ENCODE results near the gene AUH. TPM values are rescaled to one million over a fixed set of nuclear protein-coding genes. Genes with fewer than 3 reads are reported as not detected.

The AUH gene
- total and polyA plus RNA-seq, 10 of the 15 experiments (the other 5 are each of a cell fraction or from before 2014, with no cell fraction given), result 1.7 to 7.3 (median 4.6) TPM

DNA sequence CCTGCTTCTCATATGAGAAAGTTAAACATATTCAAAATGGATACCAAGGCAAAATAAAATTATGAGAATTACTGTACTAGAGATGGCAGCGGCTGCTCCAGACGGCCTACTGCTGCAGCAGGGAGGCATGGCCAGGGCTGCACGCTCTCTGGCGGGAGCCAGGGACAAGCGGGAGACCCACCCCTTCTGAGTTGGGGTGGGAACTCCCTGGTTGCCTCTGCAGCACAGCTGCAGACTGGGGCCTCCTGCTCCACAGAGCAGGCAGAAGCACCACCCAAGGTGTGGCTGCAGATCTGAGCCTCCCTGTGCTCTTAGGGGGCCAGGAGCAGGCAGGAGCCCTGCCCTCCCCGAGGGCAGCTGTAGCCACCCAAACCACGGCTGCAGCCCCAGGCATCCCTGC, 2.3 kb upstream of the AUH start:
- ChIA-PET SMC1A (ENCODE audit: uncharacterized antibody, unreplicated experiment) (no interaction called here), RAD21 (ENCODE audit: unreplicated experiment) (no interaction called here), POLR2A (no interaction called here), CTCF (no interaction called here)
- no peak for TF ChIP-seq NR2C1 (IDR thresholded peaks at IDR 0.05)
- in situ Hi-C loops (cut with MboI) (no loop called here), intact Hi-C loops (cut with micrococcal nuclease; ENCODE audit: unreplicated experiment) (no loop called here)
- Histone ChIP-seq H3K4me2 (ENCODE audit: control insufficient read depth, insufficient read depth) (no peak overlapping the region), H3K9ac (ENCODE audit: control insufficient read depth, insufficient read depth, low read length) (no peak overlapping the region), H3K36me3 (ENCODE audit: control insufficient read depth in 2 of 2, insufficient read depth in 2 of 2, low read length in 1 of 2) (no peaks in the 10 kb centered on the region), H2AFZ (ENCODE audit: control insufficient read depth, low read depth, low read length) (no peak overlapping the region), H3K27me3 (replicated peaks in 1 of 2; ENCODE audit: control insufficient read depth in 2 of 2, insufficient read depth in 2 of 2, low read length in 1 of 2) (peaks cover 0 to 2% of the 10 kb centered on the region in 2 experiments; a peak in 1 of 4 replicates), H3K27ac (ENCODE audit: control insufficient read depth, insufficient read depth) (no peak overlapping the region), H3K4me3 (no peak overlapping the region), H3K79me2 (ENCODE audit: control insufficient read depth, insufficient read depth, low read length) (peaks cover 11% of the 10 kb centered on the region), H3K9me3 (replicated peaks; ENCODE audit: control insufficient read depth, insufficient read depth, low read length) (peaks cover 4% of the 10 kb centered on the region; the same call in 1 of the 3 replicates), H3K4me1 (ENCODE audit: control insufficient read depth, insufficient read depth, low read length) (peaks cover 18% of the 10 kb centered on the region), H4K20me1 (ENCODE audit: control insufficient read depth, insufficient read depth) (no peaks in the 10 kb centered on the region; the same call in 1 of the 2 replicates)
- no peak for DNase-seq (ENCODE audit: low read depth, low spot score)
- 59% methylated on average over 7 of the region's 7 CpGs for WGBS (ENCODE audit: insufficient coverage, insufficient replicate concordance, low lambda C conversion rate, missing lambda C conversion rate)
- no peak for FAIRE-seq
- BruUV-seq (replicated peaks), result no TSS peak
- no peak for ATAC-seq

DNA sequence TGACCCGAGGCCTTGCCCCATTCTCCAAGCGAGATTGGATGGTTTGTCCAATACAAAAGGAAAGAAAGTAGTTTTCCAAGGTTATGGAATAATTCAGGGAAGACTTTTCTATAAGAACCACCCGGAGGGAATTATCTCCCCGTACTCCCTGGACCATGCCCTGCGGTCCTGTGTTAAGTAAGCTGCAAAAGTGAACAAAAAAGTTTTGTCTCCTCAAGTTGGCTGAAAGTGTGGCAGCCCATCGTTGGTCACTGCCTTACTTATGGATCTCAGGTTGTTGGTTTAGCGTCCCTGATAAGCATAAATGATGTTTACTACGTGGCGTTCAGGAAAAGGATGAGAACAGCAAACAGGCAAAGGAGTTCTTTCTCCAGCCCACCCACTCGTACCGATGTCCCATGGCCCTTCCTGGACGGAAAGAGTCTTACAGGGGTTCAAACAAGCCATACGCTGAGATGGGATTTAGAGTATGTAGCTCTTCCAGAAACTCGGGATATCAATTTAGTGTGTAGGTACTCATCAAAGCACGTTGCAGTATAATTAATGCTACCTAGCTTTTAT, 413 bp upstream of the AUH start:
- peaks cover 4% of the 10 kb centered on the region; the same call in 1 of the 3 replicates for H3K9me3 ChIP-seq (replicated peaks; ENCODE audit: control insufficient read depth, insufficient read depth, low read length)
- WGBS (ENCODE audit: insufficient coverage, insufficient replicate concordance, low lambda C conversion rate, missing lambda C conversion rate), result 62% methylated on average over 14 of the region's 15 CpGs
- SMC1A ChIA-PET (ENCODE audit: uncharacterized antibody, unreplicated experiment), result interaction anchor here (1.0 kb wide), 1 partner anchor 10 kb away, joined by 3 read pairs; no protein-coding TSS in a partner anchor
- H3K27me3 ChIP-seq (replicated peaks in 1 of 2; ENCODE audit: control insufficient read depth in 2 of 2, insufficient read depth in 2 of 2, low read length in 1 of 2), result 0 out of 4 replicates have a peak, but pooled peaks cover 0 to 2% of the 10 kb centered on the region in 2 experiments
- H3K4me2 ChIP-seq (ENCODE audit: control insufficient read depth, insufficient read depth), result peak overlapping the region; percentile 76
- POLR2A ChIA-PET, result no interaction called here
- intact Hi-C loops (cut with micrococcal nuclease; ENCODE audit: unreplicated experiment) (no loop called here), in situ Hi-C loops (cut with MboI) (no loop called here)
- CTCF ChIA-PET, result interaction anchor here (1.5 kb wide), 1 partner anchor 447 kb away, joined by 5 read pairs; no protein-coding TSS in a partner anchor
- DNase-seq (ENCODE audit: low read depth, low spot score) (no peak), FAIRE-seq (peak; percentile 88), ATAC-seq (no peak)
- no peak overlapping the region for H3K27ac ChIP-seq (ENCODE audit: control insufficient read depth, insufficient read depth)
- no peaks in the 10 kb centered on the region; the same call in 1 of the 2 replicates for H4K20me1 ChIP-seq (ENCODE audit: control insufficient read depth, insufficient read depth)
- H3K36me3 ChIP-seq (ENCODE audit: control insufficient read depth in 2 of 2, insufficient read depth in 2 of 2, low read length in 1 of 2), result no peaks in the 10 kb centered on the region
- BruUV-seq (replicated peaks), result no TSS peak
- peak overlapping the region; percentile 83 for H2AFZ ChIP-seq (ENCODE audit: control insufficient read depth, low read depth, low read length)
- no peak overlapping the region for H3K4me3 ChIP-seq
- no peak overlapping the region for H3K9ac ChIP-seq (ENCODE audit: control insufficient read depth, insufficient read depth, low read length)
- RAD21 ChIA-PET (ENCODE audit: unreplicated experiment), result interaction anchor here (1.7 kb wide), 1 partner anchor 62 kb away, joined by 6 read pairs; the partner anchor contains the start of gene NFIL3
- H3K79me2 ChIP-seq (ENCODE audit: control insufficient read depth, insufficient read depth, low read length), result peaks cover 13% of the 10 kb centered on the region
- H3K4me1 ChIP-seq (ENCODE audit: control insufficient read depth, insufficient read depth, low read length), result peaks cover 26% of the 10 kb centered on the region
- TF ChIP-seq HDAC2 (IDR thresholded peaks at IDR 0.05), result no peak
- no peak for TF ChIP-seq RFX5 (IDR thresholded peaks at IDR 0.05; ENCODE audit: low read depth, low read length)
- TF ChIP-seq CBX5 (IDR thresholded peaks at IDR 0.05; ENCODE audit: low read depth), result no peak
- no peak for TF ChIP-seq MTA2 (IDR thresholded peaks at IDR 0.05; ENCODE audit: low read depth)
- no peak for TF ChIP-seq SMAD1 (IDR thresholded peaks at IDR 0.05; ENCODE audit: low read depth, partially characterized antibody)
- no peak for TF ChIP-seq ESRRA (IDR thresholded peaks at IDR 0.05; ENCODE audit: low read length)
- no peak for TF ChIP-seq NFYA (IDR thresholded peaks at IDR 0.05; ENCODE audit: borderline replicate concordance, low read depth, low read length)
- TF ChIP-seq, protein P1, sequence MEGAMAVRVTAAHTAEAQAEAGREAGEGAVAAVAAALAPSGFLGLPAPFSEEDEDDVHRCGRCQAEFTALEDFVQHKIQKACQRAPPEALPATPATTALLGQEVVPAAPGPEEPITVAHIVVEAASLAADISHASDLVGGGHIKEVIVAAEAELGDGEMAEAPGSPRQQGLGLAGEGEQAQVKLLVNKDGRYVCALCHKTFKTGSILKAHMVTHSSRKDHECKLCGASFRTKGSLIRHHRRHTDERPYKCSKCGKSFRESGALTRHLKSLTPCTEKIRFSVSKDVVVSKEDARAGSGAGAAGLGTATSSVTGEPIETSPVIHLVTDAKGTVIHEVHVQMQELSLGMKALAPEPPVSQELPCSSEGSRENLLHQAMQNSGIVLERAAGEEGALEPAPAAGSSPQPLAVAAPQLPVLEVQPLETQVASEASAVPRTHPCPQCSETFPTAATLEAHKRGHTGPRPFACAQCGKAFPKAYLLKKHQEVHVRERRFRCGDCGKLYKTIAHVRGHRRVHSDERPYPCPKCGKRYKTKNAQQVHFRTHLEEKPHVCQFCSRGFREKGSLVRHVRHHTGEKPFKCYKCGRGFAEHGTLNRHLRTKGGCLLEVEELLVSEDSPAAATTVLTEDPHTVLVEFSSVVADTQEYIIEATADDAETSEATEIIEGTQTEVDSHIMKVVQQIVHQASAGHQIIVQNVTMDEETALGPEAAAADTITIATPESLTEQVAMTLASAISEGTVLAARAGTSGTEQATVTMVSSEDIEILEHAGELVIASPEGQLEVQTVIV (IDR thresholded peaks at IDR 0.05; ENCODE audit: borderline replicate concordance, partially characterized antibody), result no peak
- no peak for TF ChIP-seq FOXK2 (IDR thresholded peaks at IDR 0.05)
- no peak for TF ChIP-seq ZNF384 (IDR thresholded peaks at IDR 0.05; ENCODE audit: borderline replicate concordance, low read depth, low read length)
- no peak for TF ChIP-seq SMARCA5 (IDR thresholded peaks at IDR 0.05)
- no peak for TF ChIP-seq ZZZ3 (IDR thresholded peaks at IDR 0.05; ENCODE audit: control insufficient read depth, insufficient read length, low read depth)
- TF ChIP-seq GABPA (IDR thresholded peaks at IDR 0.05; ENCODE audit: low read depth), result no peak
- no peak for TF ChIP-seq BACH1 (IDR thresholded peaks at IDR 0.05; ENCODE audit: borderline replicate concordance)
